ENCODE data around the gene TFAM. TPM values are rescaled to one million over a fixed set of nuclear protein-coding genes. Genes with fewer than 3 reads are reported as not detected.

Gene TFAM
- total and polyA plus RNA-seq, 2 donors from 2014 or later, result 18.5 to 35.0 TPM

GRCh38 chr10:58372607-58373441, 12.4 kb upstream of the TFAM start:
- Histone ChIP-seq H3K9ac (ENCODE audit: low read length in 3 of 3) (no peak overlapping the region), H3K9me3 (ENCODE audit: control insufficient read depth in 2 of 3, insufficient read depth in 1 of 3, low read length in 3 of 3) (no peaks in the 10 kb centered on the region), H3K27ac (ENCODE audit: low read depth in 2 of 2, low read length in 2 of 2) (no peak overlapping the region), H3K36me3 (ENCODE audit: control insufficient read depth in 2 of 3, insufficient read depth in 3 of 3, low read length in 3 of 3) (no peaks in the 10 kb centered on the region), H3K4me1 (ENCODE audit: control insufficient read depth in 2 of 3, insufficient read depth in 2 of 3, low read depth in 1 of 3, low read length in 3 of 3) (no peaks in the 10 kb centered on the region), H3K4me3 (ENCODE audit: low read length in 3 of 3) (no peak overlapping the region), H3K27me3 (ENCODE audit: control insufficient read depth, insufficient read depth, low read length) (no peaks in the 10 kb centered on the region)
- DNase-seq (peak in 1 of 5 donors; percentile 4), FAIRE-seq (no peak)
- no peak for TF ChIP-seq CTCF (IDR thresholded peaks at IDR 0.05; ENCODE audit: borderline replicate concordance, extremely low read depth, insufficient read depth)
- intact Hi-C loops (cut with DNase I), result no loop called here

- H3K4me1 ChIP-seq (ENCODE audit: control insufficient read depth in 2 of 3, insufficient read depth in 2 of 3, low read depth in 1 of 3, low read length in 3 of 3), result no peaks in the 10 kb centered on the region
- H3K4me3 ChIP-seq (ENCODE audit: low read length in 3 of 3), result no peak overlapping the region
- H3K9ac ChIP-seq (ENCODE audit: low read length in 3 of 3), result no peak overlapping the region
- H3K9me3 ChIP-seq (ENCODE audit: control insufficient read depth in 2 of 3, insufficient read depth in 1 of 3, low read length in 3 of 3), result no peaks in the 10 kb centered on the region
- no peak overlapping the region for H3K27ac ChIP-seq (ENCODE audit: low read depth in 2 of 2, low read length in 2 of 2)
- DNase-seq (no peak), FAIRE-seq (no peak)
- no peaks in the 10 kb centered on the region for H3K36me3 ChIP-seq (ENCODE audit: control insufficient read depth in 2 of 3, insufficient read depth in 3 of 3, low read length in 3 of 3)
- intact Hi-C loops (cut with DNase I), result no loop called here
- no peaks in the 10 kb centered on the region for H3K27me3 ChIP-seq (ENCODE audit: control insufficient read depth, insufficient read depth, low read length)
- TF ChIP-seq CTCF (IDR thresholded peaks at IDR 0.05; ENCODE audit: borderline replicate concordance, extremely low read depth, insufficient read depth), result no peak
Observed at GRCh38 chr10:58373442-58373827, 11.8 kb upstream of the TFAM start.

GRCh38 chr10:58382489-58382995, 2.7 kb upstream of the TFAM start:
- intact Hi-C loops (cut with DNase I), result no loop called here
- Histone ChIP-seq H3K27me3 (ENCODE audit: control insufficient read depth, insufficient read depth, low read length) (no peaks in the 10 kb centered on the region), H3K9ac (ENCODE audit: low read length in 3 of 3) (no peak overlapping the region), H3K27ac (ENCODE audit: low read depth in 2 of 2, low read length in 2 of 2) (no peak overlapping the region), H3K4me3 (ENCODE audit: low read length in 3 of 3) (no peak overlapping the region), H3K36me3 (ENCODE audit: control insufficient read depth in 2 of 3, insufficient read depth in 3 of 3, low read length in 3 of 3) (no peaks in the 10 kb centered on the region), H3K9me3 (ENCODE audit: control insufficient read depth in 2 of 3, insufficient read depth in 1 of 3, low read length in 3 of 3) (no peaks in the 10 kb centered on the region), H3K4me1 (ENCODE audit: control insufficient read depth in 2 of 3, insufficient read depth in 2 of 3, low read depth in 1 of 3, low read length in 3 of 3) (peaks cover 0 to 7% (median 0%) of the 10 kb centered on the region in 3 donors)
- DNase-seq (no peak), FAIRE-seq (no peak)
- no peak for TF ChIP-seq CTCF (IDR thresholded peaks at IDR 0.05; ENCODE audit: borderline replicate concordance, extremely low read depth, insufficient read depth)
